ENCODE measurements around the gene CXCR5.

DNA sequence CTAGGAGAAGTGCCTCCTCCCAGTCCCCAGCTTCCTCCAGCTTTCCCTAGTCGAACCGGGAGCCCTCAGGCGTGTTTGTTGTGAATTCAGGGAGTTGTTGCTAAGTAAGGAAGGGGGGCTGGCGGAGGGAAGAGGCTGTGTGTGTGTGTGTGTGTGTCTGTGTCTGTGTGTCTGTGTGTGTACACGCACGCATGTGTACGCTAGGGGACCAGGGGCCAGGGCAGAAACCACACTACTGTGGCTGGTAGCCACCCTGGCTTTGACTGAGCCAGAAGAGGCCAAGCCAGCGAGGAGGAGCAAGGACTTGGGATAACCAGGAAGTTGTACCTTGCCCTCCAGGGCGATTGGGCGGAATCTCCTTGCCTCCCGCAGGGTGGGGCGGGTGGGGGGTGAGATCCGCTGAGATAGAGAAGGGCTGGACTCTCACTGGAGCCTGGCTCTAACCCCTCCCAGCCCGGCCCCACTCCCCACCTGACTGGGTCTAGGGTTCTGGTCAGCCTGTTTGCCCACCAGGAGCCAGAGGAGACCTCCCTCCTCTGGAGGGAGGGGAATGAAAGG lies 34.5 kb downstream of the CXCR5 start:
- TF ChIP-seq SP1 (IDR thresholded peaks at IDR 0.05), result no peak
- TF ChIP-seq, protein P1, sequence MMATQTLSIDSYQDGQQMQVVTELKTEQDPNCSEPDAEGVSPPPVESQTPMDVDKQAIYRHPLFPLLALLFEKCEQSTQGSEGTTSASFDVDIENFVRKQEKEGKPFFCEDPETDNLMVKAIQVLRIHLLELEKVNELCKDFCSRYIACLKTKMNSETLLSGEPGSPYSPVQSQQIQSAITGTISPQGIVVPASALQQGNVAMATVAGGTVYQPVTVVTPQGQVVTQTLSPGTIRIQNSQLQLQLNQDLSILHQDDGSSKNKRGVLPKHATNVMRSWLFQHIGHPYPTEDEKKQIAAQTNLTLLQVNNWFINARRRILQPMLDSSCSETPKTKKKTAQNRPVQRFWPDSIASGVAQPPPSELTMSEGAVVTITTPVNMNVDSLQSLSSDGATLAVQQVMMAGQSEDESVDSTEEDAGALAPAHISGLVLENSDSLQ (IDR thresholded peaks at IDR 0.05), result no peak
- no peak for TF ChIP-seq BHLHE40 (IDR thresholded peaks at IDR 0.05; ENCODE audit: borderline replicate concordance)
- TF ChIP-seq SUZ12 (IDR thresholded peaks at IDR 0.05), result no peak
- no peak for TF ChIP-seq HDGF (IDR thresholded peaks at IDR 0.05; ENCODE audit: borderline replicate concordance)
- TF ChIP-seq L3MBTL2 (conservative IDR thresholded peaks at IDR 0.05), result no peak
- no peak for TF ChIP-seq FOXK2 (IDR thresholded peaks at IDR 0.05)
- no peak for TF ChIP-seq ARNT (IDR thresholded peaks at IDR 0.05)
- no peak for TF ChIP-seq ELF4 (IDR thresholded peaks at IDR 0.05)
- no peak for TF ChIP-seq TARDBP (IDR thresholded peaks at IDR 0.05)
- no peak for TF ChIP-seq NFRKB (IDR thresholded peaks at IDR 0.05)
- TF ChIP-seq ZNF384 (IDR thresholded peaks at IDR 0.05), result no peak

All from HEK293T (cell line).